Measurements from ENCODE around the gene GBX2.

DNA sequence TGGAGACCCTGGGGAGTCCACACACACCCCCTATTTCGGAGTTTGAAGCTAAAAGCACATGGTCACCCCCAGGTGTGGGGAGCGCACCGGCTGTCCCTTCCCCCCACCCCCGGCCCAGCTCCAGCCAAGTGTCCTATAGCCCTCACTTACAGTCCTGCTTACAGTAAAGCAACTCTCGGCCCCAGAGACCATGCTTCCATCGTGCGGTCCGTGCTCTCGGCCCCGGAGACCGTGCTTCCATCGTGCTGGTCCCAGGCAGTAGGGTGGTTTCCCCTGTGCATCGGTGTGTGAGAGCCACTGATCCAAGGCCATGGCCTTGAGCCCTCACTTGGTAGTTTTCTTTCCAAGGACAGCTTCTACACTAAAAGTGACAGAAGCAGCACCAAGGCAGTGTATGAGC lies 48.7 kb downstream of the GBX2 start:
- TF ChIP-seq, protein P1, sequence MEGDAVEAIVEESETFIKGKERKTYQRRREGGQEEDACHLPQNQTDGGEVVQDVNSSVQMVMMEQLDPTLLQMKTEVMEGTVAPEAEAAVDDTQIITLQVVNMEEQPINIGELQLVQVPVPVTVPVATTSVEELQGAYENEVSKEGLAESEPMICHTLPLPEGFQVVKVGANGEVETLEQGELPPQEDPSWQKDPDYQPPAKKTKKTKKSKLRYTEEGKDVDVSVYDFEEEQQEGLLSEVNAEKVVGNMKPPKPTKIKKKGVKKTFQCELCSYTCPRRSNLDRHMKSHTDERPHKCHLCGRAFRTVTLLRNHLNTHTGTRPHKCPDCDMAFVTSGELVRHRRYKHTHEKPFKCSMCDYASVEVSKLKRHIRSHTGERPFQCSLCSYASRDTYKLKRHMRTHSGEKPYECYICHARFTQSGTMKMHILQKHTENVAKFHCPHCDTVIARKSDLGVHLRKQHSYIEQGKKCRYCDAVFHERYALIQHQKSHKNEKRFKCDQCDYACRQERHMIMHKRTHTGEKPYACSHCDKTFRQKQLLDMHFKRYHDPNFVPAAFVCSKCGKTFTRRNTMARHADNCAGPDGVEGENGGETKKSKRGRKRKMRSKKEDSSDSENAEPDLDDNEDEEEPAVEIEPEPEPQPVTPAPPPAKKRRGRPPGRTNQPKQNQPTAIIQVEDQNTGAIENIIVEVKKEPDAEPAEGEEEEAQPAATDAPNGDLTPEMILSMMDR (IDR thresholded peaks at IDR 0.05): no peak
- TF ChIP-seq POLR2AphosphoS5 (IDR thresholded peaks at IDR 0.05; ENCODE audit: low read depth, low read length) (no peak), SIN3A (IDR thresholded peaks at IDR 0.05; ENCODE audit: borderline replicate concordance, insufficient read depth, low read depth, low read length) (no peak)
- TF ChIP-seq, protein P2, sequence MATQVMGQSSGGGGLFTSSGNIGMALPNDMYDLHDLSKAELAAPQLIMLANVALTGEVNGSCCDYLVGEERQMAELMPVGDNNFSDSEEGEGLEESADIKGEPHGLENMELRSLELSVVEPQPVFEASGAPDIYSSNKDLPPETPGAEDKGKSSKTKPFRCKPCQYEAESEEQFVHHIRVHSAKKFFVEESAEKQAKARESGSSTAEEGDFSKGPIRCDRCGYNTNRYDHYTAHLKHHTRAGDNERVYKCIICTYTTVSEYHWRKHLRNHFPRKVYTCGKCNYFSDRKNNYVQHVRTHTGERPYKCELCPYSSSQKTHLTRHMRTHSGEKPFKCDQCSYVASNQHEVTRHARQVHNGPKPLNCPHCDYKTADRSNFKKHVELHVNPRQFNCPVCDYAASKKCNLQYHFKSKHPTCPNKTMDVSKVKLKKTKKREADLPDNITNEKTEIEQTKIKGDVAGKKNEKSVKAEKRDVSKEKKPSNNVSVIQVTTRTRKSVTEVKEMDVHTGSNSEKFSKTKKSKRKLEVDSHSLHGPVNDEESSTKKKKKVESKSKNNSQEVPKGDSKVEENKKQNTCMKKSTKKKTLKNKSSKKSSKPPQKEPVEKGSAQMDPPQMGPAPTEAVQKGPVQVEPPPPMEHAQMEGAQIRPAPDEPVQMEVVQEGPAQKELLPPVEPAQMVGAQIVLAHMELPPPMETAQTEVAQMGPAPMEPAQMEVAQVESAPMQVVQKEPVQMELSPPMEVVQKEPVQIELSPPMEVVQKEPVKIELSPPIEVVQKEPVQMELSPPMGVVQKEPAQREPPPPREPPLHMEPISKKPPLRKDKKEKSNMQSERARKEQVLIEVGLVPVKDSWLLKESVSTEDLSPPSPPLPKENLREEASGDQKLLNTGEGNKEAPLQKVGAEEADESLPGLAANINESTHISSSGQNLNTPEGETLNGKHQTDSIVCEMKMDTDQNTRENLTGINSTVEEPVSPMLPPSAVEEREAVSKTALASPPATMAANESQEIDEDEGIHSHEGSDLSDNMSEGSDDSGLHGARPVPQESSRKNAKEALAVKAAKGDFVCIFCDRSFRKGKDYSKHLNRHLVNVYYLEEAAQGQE (IDR thresholded peaks at IDR 0.05; ENCODE audit: insufficient read depth in 1 of 2, low read depth in 2 of 2, low read length in 1 of 2): no peak

All from Panc1 (cell line).